ENCODE data around the gene GLRA3.

GRCh38 chr4:174707051-174707676 is 121.9 kb downstream of the GLRA3 start:
- TF ChIP-seq EP300 (IDR thresholded peaks at IDR 0.05) (no peak), POLR2A (IDR thresholded peaks at IDR 0.05) (no peak)

Measured in ovary (tissue), 1 donor.